HepG2 (cell line): ENCODE results near the gene ANXA9. TPM values are rescaled to one million over a fixed set of nuclear protein-coding genes. Genes with fewer than 3 reads are reported as not detected.
A peak's percentile ranks its signal among the peaks of the same experiment; 100 is the strongest.

Experiments used
- AGO2 ChIP-seq: fragments of 200-400 bp; formaldehyde crosslinking; optimal IDR thresholded peaks from 2 replicates; pipeline ENCODE3; 2017; ENCODE audit warnings: mild to moderate bottlenecking, low read depth, low read length, moderate library complexity
- CEBPB ChIP-seq: IDR thresholded peaks from 2 replicates; pipeline ENCODE4 v1.6.1; 2011; ENCODE audit warnings: low read depth, low read length, improper control_type of control experiment, borderline replicate concordance
- ERF ChIP-seq: IDR thresholded peaks from 2 replicates; pipeline ENCODE4 v1.6.1; 2018; ENCODE audit warnings: missing biosample characterization, missing genetic modification reagents
- FIP1L1 ChIP-seq: fragments of 200-400 bp; formaldehyde crosslinking; IDR thresholded peaks from 2 replicates; pipeline ENCODE4 v1.6.1; 2018; ENCODE audit warnings: low read depth, mild to moderate bottlenecking, low read length, moderate library complexity, borderline replicate concordance; ENCODE audit not compliant: insufficient read depth
- HCFC1 ChIP-seq: fragments of 150-350 bp; IDR thresholded peaks from 2 replicates; pipeline ENCODE4 v1.6.1; 2014; ENCODE audit warnings: low read depth, low read length
- HNRNPLL ChIP-seq: fragments of 200-400 bp; formaldehyde crosslinking; IDR thresholded peaks from 2 replicates; pipeline ENCODE4 v1.6.1; 2017; ENCODE audit warnings: mild to moderate bottlenecking, low read depth, low read length; ENCODE audit not compliant: poor library complexity, severe bottlenecking
- HOMEZ ChIP-seq: IDR thresholded peaks from 2 replicates; pipeline ENCODE4 v1.6.1; 2016; ENCODE audit warnings: low read depth
- HOXD1 ChIP-seq: sonication (generic); formaldehyde crosslinking; IDR thresholded peaks from 2 replicates; pipeline ENCODE4 v1.5.0; 2020; ENCODE audit warnings: missing genetic modification reagents
- JUNB ChIP-seq: sonication (generic); formaldehyde crosslinking; IDR thresholded peaks from 2 replicates; pipeline ENCODE4 v1.8.0; 2022; ENCODE audit warnings: missing genetic modification reagents, mild to moderate bottlenecking, borderline replicate concordance
- KLF12 ChIP-seq: sonication (generic); formaldehyde crosslinking; IDR thresholded peaks from 2 replicates; pipeline ENCODE4 v1.4.0; 2020; ENCODE audit warnings: missing genetic modification reagents, borderline replicate concordance
- MBNL3 ChIP-seq: fragments of 250-450 bp; sonication (Bioruptor Pico); conservative IDR thresholded peaks from 2 replicates; pipeline ENCODE4 v1.8.0; 2022; ENCODE audit warnings: mild to moderate bottlenecking, inconsistent platforms
- MXI1 ChIP-seq: IDR thresholded peaks from 3 replicates; pipeline ENCODE4 v1.6.1; 2012; ENCODE audit warnings: low read depth, low read length, inconsistent platforms, borderline replicate concordance
- RFX1 ChIP-seq: fragments of 450-650 bp; IDR thresholded peaks from 2 replicates; pipeline ENCODE4 v1.6.1; 2017
- SRSF9 ChIP-seq: fragments of 200-400 bp; formaldehyde crosslinking; IDR thresholded peaks from 2 replicates; pipeline ENCODE4 v1.6.1; 2018; ENCODE audit warnings: borderline replicate concordance, mild to moderate bottlenecking, low read depth, low read length; ENCODE audit not compliant: insufficient read depth, poor library complexity, severe bottlenecking
- TERF1 ChIP-seq: sonication (generic); formaldehyde crosslinking; IDR thresholded peaks from 2 replicates; pipeline ENCODE4 v1.8.0; 2022; ENCODE audit warnings: mild to moderate bottlenecking, missing genetic modification reagents, moderate library complexity
- TFAP4 ChIP-seq: sonication (generic); IDR thresholded peaks from 2 replicates; pipeline ENCODE4 v1.6.1; 2016; ENCODE audit warnings: low read depth, borderline replicate concordance
- TGIF2 ChIP-seq: IDR thresholded peaks from 2 replicates; pipeline ENCODE4 v1.6.1; 2016; ENCODE audit warnings: control low read depth, missing compliant biosample characterization
- ZC3H13 ChIP-seq: sonication (generic); formaldehyde crosslinking; IDR thresholded peaks from 2 replicates; pipeline ENCODE4 v1.8.1; 2023; ENCODE audit warnings: mild to moderate bottlenecking, missing genetic modification reagents, moderate library complexity
- ZIK1 ChIP-seq: sonication (generic); formaldehyde crosslinking; IDR thresholded peaks from 2 replicates; pipeline ENCODE4 v1.5.0; 2020; ENCODE audit warnings: mild to moderate bottlenecking, low read depth, missing genetic modification reagents, borderline replicate concordance
- ZMAT3 ChIP-seq: sonication (generic); formaldehyde crosslinking; conservative IDR thresholded peaks from 2 replicates; pipeline ENCODE4 v1.7.0; 2021; ENCODE audit warnings: missing genetic modification reagents
- ZNF260 ChIP-seq: sonication (generic); formaldehyde crosslinking; IDR thresholded peaks from 2 replicates; pipeline ENCODE4 v1.4.0; 2020; ENCODE audit warnings: missing genetic modification reagents, low read depth, mild to moderate bottlenecking, borderline replicate concordance
- ZNF432 ChIP-seq: sonication (generic); formaldehyde crosslinking; IDR thresholded peaks from 2 replicates; pipeline ENCODE4 v1.5.0; 2020; ENCODE audit warnings: missing genetic modification reagents, mild to moderate bottlenecking, borderline replicate concordance
- ZNF44 ChIP-seq: sonication (generic); formaldehyde crosslinking; IDR thresholded peaks from 2 replicates; pipeline ENCODE4 v1.5.1; 2020; ENCODE audit warnings: mild to moderate bottlenecking, missing genetic modification reagents
- ZNF501 ChIP-seq: sonication (generic); formaldehyde crosslinking; IDR thresholded peaks from 2 replicates; pipeline ENCODE4 v1.5.1; 2020; ENCODE audit warnings: mild to moderate bottlenecking, moderate library complexity, missing genetic modification reagents
- ZNF740 ChIP-seq: sonication (generic); formaldehyde crosslinking; IDR thresholded peaks from 2 replicates; pipeline ENCODE4 v1.4.0; 2020; ENCODE audit warnings: missing genetic modification reagents
- polyA plus RNA-seq, 8 experiments: library from polyadenylated mRNA; depleted of rRNA in 3 of 8; stranded (reverse) in 7 of 8; unstranded in 1 of 8; fragments of >200 nt; fragmentation: Illumina TruSeq in 4 of 8; extraction: Trizol in 4 of 8; gene quantifications; 2 replicates each; pipeline versions ENCODE4 v1.2.1 to v1.2.3, GENCODE V29; 2011 to 2016; ENCODE audit warnings: low read depth in 4 of 8, missing spikeins in 1 of 8, mixed read lengths in 1 of 8; ENCODE audit not compliant: insufficient read depth in 1 of 8
- total RNA-seq, 5 experiments: library from RNA; depleted of rRNA; stranded (reverse); fragments of >200 nt; fragmentation: Illumina TruSeq; extraction: Trizol; gene quantifications; 2 replicates each; pipeline ENCODE4 v1.2.3, GENCODE V29; 2016; ENCODE audit warnings: low read depth in 1 of 5

Gene ANXA9
- total and polyA plus RNA-seq, 2 of the 13 experiments (the other 11 are each of a cell fraction or from before 2014, with no cell fraction given), result 13.3 to 23.9 TPM

- TF ChIP-seq ZC3H13 (CRISPR knock-in tag) (0 out of 2 replicates have a peak, but pooled peaks have one; percentile 53), ZMAT3 (CRISPR knock-in tag) (0 out of 2 replicates have a peak, but pooled peaks have one; percentile 46), ERF (CRISPR knock-in tag) (peak; percentile 60; the same call in 1 of the 2 replicates), HNRNPLL (peak; percentile 95), TGIF2 (CRISPR knock-in tag) (peak; percentile 13; the same call in 1 of the 2 replicates), ZNF260 (no peak), ZNF44 (no peak), RFX1 (peak; percentile 81), CEBPB (peak; percentile 22; the same call in 1 of the 2 replicates), ZNF501 (peak; percentile 46), HOXD1 (CRISPR knock-in tag) (peak; percentile 89), KLF12 (CRISPR knock-in tag) (peak; percentile 20; the same call in 1 of the 2 replicates), MXI1 (peak; percentile 73; the same call in 1 of the 3 replicates), MBNL3 (CRISPR knock-in tag) (no peak), FIP1L1 (no peak), HCFC1 (peak; percentile 82), TERF1 (CRISPR knock-in tag) (no peak), ZIK1 (CRISPR knock-in tag) (no peak), JUNB (no peak), ZNF432 (CRISPR knock-in tag) (no peak), SRSF9 (no peak), TFAP4 (peak; percentile 34; the same call in 1 of the 2 replicates), HOMEZ (CRISPR knock-in tag) (0 out of 2 replicates have a peak, but pooled peaks have one; percentile 23), AGO2 (peak; percentile 78), ZNF740 (no peak)
Observed at GRCh38 chr1:151008244-151009205, 26.4 kb downstream of the ANXA9 start, which contains the start of gene PRUNE1 (continued).
